Tibial artery (tissue), 4 donors: ENCODE data around the gene OR10G8.

Experiments
- DNase-seq, 2 donors: peaks; one replicate each; pipeline ENCODE4 v3.0.0-alpha.2; 2019
- H3K27ac ChIP-seq, 2 donors: fragments of 200-600 bp; sonication (generic) in 1 of 2; 1 replicate in 1 of 2; 2 replicates in 1 of 2; pipeline ENCODE4 v1.5.1; 2018 to 2019; ENCODE audit warnings: mild to moderate bottlenecking in 1 of 2
- H3K27me3 ChIP-seq, 2 donors: fragments of 200-600 bp; sonication (generic) in 1 of 2; one replicate each; pipeline versions ENCODE4 v1.5.1 to v1.6.0; 2016 to 2019
- H3K36me3 ChIP-seq, 3 donors: fragments of 200-600 bp; sonication (generic) in 2 of 3; one replicate each; pipeline ENCODE4 v1.5.1; 2016 to 2019; ENCODE audit warnings: mild to moderate bottlenecking in 2 of 3
- H3K4me1 ChIP-seq, 4 donors: fragments of 200-600 bp; sonication (generic) in 2 of 4; 1 replicate in 3 of 4; 2 replicates in 1 of 4; pipeline ENCODE4 v1.5.1; 2016 to 2019
- H3K4me3 ChIP-seq, 2 donors: fragments of 200-600 bp; sonication (generic) in 1 of 2; 1 replicate in 1 of 2; 2 replicates in 1 of 2; pipeline ENCODE4 v1.5.1; 2018 to 2019; ENCODE audit warnings: mild to moderate bottlenecking in 2 of 2
- H3K9me3 ChIP-seq, 3 donors: fragments of 200-600 bp; sonication (generic) in 1 of 3; one replicate each; pipeline ENCODE4 v1.5.1; 2016 to 2019
- CTCF ChIP-seq, 2 experiments: fragments of 200-600 bp in 1 of 2; fragments of 450-650 bp in 1 of 2; IDR thresholded peaks; one replicate each; pipeline ENCODE4 v1.5.1; 2017 to 2019; ENCODE audit warnings: antibody characterized with exemption in 2 of 2, mild to moderate bottlenecking in 1 of 2, moderate library complexity in 1 of 2
- intact Hi-C: fragments of 100-400 bp; cut with DNase I; formaldehyde crosslinking; loops from one replicate; pipeline ENCODE4 v1.15.0; 2023; ENCODE audit warnings: low total_unique reads

Gene OR10G8

GRCh38 chr11:124074554-124074953, 48.0 kb downstream of the OR10G8 start:
- intact Hi-C loops = loop anchor here (10.0 kb wide), 1 partner anchor 510 kb away; no protein-coding TSS in a partner anchor
- Histone ChIP-seq H3K36me3 (no peaks in the 10 kb centered on the region), H3K27ac (no peak overlapping the region), H3K27me3 (peaks cover 0 to 24% of the 10 kb centered on the region in 2 donors), H3K4me3 (no peak overlapping the region), H3K9me3 (no peaks in the 10 kb centered on the region), H3K4me1 (peaks cover 0 to 20% (median 6%) of the 10 kb centered on the region in 4 donors)
- TF ChIP-seq CTCF (IDR thresholded peaks at IDR 0.05) = no peak
- no peak for DNase-seq

- H3K27me3 ChIP-seq = peaks cover 0 to 15% of the 10 kb centered on the region in 2 donors
- no peaks in the 10 kb centered on the region for H3K36me3 ChIP-seq
- no peak overlapping the region for H3K27ac ChIP-seq
- no peak overlapping the region for H3K4me3 ChIP-seq
- no peak for TF ChIP-seq CTCF (IDR thresholded peaks at IDR 0.05)
- H3K9me3 ChIP-seq = no peaks in the 10 kb centered on the region
- no peak for DNase-seq
- intact Hi-C loops = loop anchor here (10.0 kb wide), 1 partner anchor 509 kb away; no protein-coding TSS in a partner anchor
- H3K4me1 ChIP-seq = peaks cover 0 to 18% (median 5%) of the 10 kb centered on the region in 4 donors
Measured at GRCh38 chr11:124075492-124075840, 48.9 kb downstream of the OR10G8 start.

- TF ChIP-seq CTCF (IDR thresholded peaks at IDR 0.05) = no peak
- DNase-seq = no peak
- intact Hi-C loops = loop anchor here (10.0 kb wide), 1 partner anchor 509 kb away; no protein-coding TSS in a partner anchor
- Histone ChIP-seq H3K9me3 (no peaks in the 10 kb centered on the region), H3K27me3 (peaks cover 0 to 15% of the 10 kb centered on the region in 2 donors), H3K27ac (no peak overlapping the region), H3K36me3 (no peaks in the 10 kb centered on the region), H3K4me3 (peak overlapping the region; percentile 35 to 52), H3K4me1 (peaks cover 0 to 18% (median 5%) of the 10 kb centered on the region in 4 donors)
Measured at GRCh38 chr11:124075841-124076651, 49.4 kb downstream of the OR10G8 start.

- no peak for DNase-seq
- Histone ChIP-seq H3K4me3 (no peak overlapping the region), H3K27ac (no peak overlapping the region), H3K4me1 (peaks cover 0 to 12% (median 5%) of the 10 kb centered on the region in 4 donors), H3K27me3 (peaks cover 0 to 15% of the 10 kb centered on the region in 2 donors), H3K9me3 (no peaks in the 10 kb centered on the region), H3K36me3 (no peaks in the 10 kb centered on the region)
- intact Hi-C loops = loop anchor here (10.0 kb wide), 1 partner anchor 508 kb away; no protein-coding TSS in a partner anchor
- TF ChIP-seq CTCF (IDR thresholded peaks at IDR 0.05) = no peak
Measured at GRCh38 chr11:124077266-124077665, 50.7 kb downstream of the OR10G8 start.

GRCh38 chr11:124078591-124078990, 52.0 kb downstream of the OR10G8 start:
- Histone ChIP-seq H3K9me3 (no peaks in the 10 kb centered on the region), H3K27me3 (peaks cover 0 to 18% of the 10 kb centered on the region in 2 donors), H3K4me3 (no peak overlapping the region), H3K36me3 (no peaks in the 10 kb centered on the region), H3K4me1 (peaks cover 0 to 12% (median 5%) of the 10 kb centered on the region in 4 donors), H3K27ac (no peak overlapping the region)
- TF ChIP-seq CTCF (IDR thresholded peaks at IDR 0.05) = no peak
- no peak for DNase-seq
- intact Hi-C loops = loop anchor here (10.0 kb wide), 1 partner anchor 506 kb away; no protein-coding TSS in a partner anchor
